Measurements from ENCODE around the gene COMT.
"Not testable (repeated sequence)": the region's sequence is repeated elsewhere in the genome, so short reads cannot be mapped to it uniquely, and the experiment has no call there.

Gene COMT

GRCh38 chr22:19921544-19922081 is 20.0 kb upstream of the COMT start:
- Histone ChIP-seq H3K9me3 (ENCODE audit: control insufficient read depth, low read length) (no peaks in the 10 kb centered on the region), H3K36me3 (ENCODE audit: control insufficient read depth, insufficient read depth, low read length) (peaks cover 8% of the 10 kb centered on the region), H3K27me3 (ENCODE audit: control insufficient read depth, insufficient read depth, low read length) (no peaks in the 10 kb centered on the region), H3K4me3 (ENCODE audit: low read length) (no peak overlapping the region), H3K9ac (ENCODE audit: low read length) (no peak overlapping the region), H3K4me1 (ENCODE audit: control insufficient read depth, insufficient read depth, low read length) (no peaks in the 10 kb centered on the region)

- Histone ChIP-seq H3K4me3 (ENCODE audit: low read length) (no peak overlapping the region), H3K36me3 (ENCODE audit: control insufficient read depth, insufficient read depth, low read length) (no peaks in the 10 kb centered on the region), H3K27me3 (ENCODE audit: control insufficient read depth, insufficient read depth, low read length) (no peaks in the 10 kb centered on the region), H3K9ac (ENCODE audit: low read length) (no peak overlapping the region), H3K4me1 (ENCODE audit: control insufficient read depth, insufficient read depth, low read length) (no peaks in the 10 kb centered on the region), H3K9me3 (ENCODE audit: control insufficient read depth, low read length) (no peaks in the 10 kb centered on the region)
These were observed 17.6 kb upstream of the COMT start for GRCh38 chr22:19923914-19924513.

GRCh38 chr22:19926028-19926427 is 15.5 kb upstream of the COMT start:
- not testable (repeated sequence) for H3K36me3 ChIP-seq (ENCODE audit: control insufficient read depth, insufficient read depth, low read length); H3K4me1 ChIP-seq (ENCODE audit: control insufficient read depth, insufficient read depth, low read length); H3K9ac ChIP-seq (ENCODE audit: low read length); H3K9me3 ChIP-seq (ENCODE audit: control insufficient read depth, low read length); H3K4me3 ChIP-seq (ENCODE audit: low read length); H3K27me3 ChIP-seq (ENCODE audit: control insufficient read depth, insufficient read depth, low read length)

- Histone ChIP-seq H3K36me3 (ENCODE audit: control insufficient read depth, insufficient read depth, low read length) (no peaks in the 10 kb centered on the region), H3K4me1 (ENCODE audit: control insufficient read depth, insufficient read depth, low read length) (no peaks in the 10 kb centered on the region), H3K4me3 (ENCODE audit: low read length) (no peak overlapping the region), H3K9me3 (ENCODE audit: control insufficient read depth, low read length) (no peaks in the 10 kb centered on the region), H3K9ac (ENCODE audit: low read length) (no peak overlapping the region), H3K27me3 (ENCODE audit: control insufficient read depth, insufficient read depth, low read length) (no peaks in the 10 kb centered on the region)
These were observed 13.9 kb upstream of the COMT start for GRCh38 chr22:19927696-19928095.

GRCh38 chr22:19928207-19928606 is 13.4 kb upstream of the COMT start:
- no peaks in the 10 kb centered on the region for H3K9me3 ChIP-seq (ENCODE audit: control insufficient read depth, low read length)
- H3K27me3 ChIP-seq (ENCODE audit: control insufficient read depth, insufficient read depth, low read length) = no peaks in the 10 kb centered on the region
- H3K36me3 ChIP-seq (ENCODE audit: control insufficient read depth, insufficient read depth, low read length) = no peaks in the 10 kb centered on the region
- H3K4me3 ChIP-seq (ENCODE audit: low read length) = no peak overlapping the region
- no peak overlapping the region for H3K9ac ChIP-seq (ENCODE audit: low read length)
- peaks cover under 1% of the 10 kb centered on the region for H3K4me1 ChIP-seq (ENCODE audit: control insufficient read depth, insufficient read depth, low read length)

GRCh38 chr22:19929586-19930550 is 11.7 kb upstream of the COMT start:
- Histone ChIP-seq H3K36me3 (ENCODE audit: control insufficient read depth, insufficient read depth, low read length) (no peaks in the 10 kb centered on the region), H3K9ac (ENCODE audit: low read length) (no peak overlapping the region), H3K4me3 (ENCODE audit: low read length) (no peak overlapping the region), H3K4me1 (ENCODE audit: control insufficient read depth, insufficient read depth, low read length) (peaks cover 7% of the 10 kb centered on the region), H3K27me3 (ENCODE audit: control insufficient read depth, insufficient read depth, low read length) (no peaks in the 10 kb centered on the region), H3K9me3 (ENCODE audit: control insufficient read depth, low read length) (no peaks in the 10 kb centered on the region)

- no peaks in the 10 kb centered on the region for H3K9me3 ChIP-seq (ENCODE audit: control insufficient read depth, low read length)
- H3K4me3 ChIP-seq (ENCODE audit: low read length) = no peak overlapping the region
- H3K36me3 ChIP-seq (ENCODE audit: control insufficient read depth, insufficient read depth, low read length) = no peaks in the 10 kb centered on the region
- H3K4me1 ChIP-seq (ENCODE audit: control insufficient read depth, insufficient read depth, low read length) = peaks cover 7% of the 10 kb centered on the region
- no peak overlapping the region for H3K9ac ChIP-seq (ENCODE audit: low read length)
- no peaks in the 10 kb centered on the region for H3K27me3 ChIP-seq (ENCODE audit: control insufficient read depth, insufficient read depth, low read length)
These were observed 10.8 kb upstream of the COMT start for GRCh38 chr22:19930551-19931486.

GRCh38 chr22:19931514-19931913 is 10.1 kb upstream of the COMT start:
- Histone ChIP-seq H3K4me1 (ENCODE audit: control insufficient read depth, insufficient read depth, low read length) (peaks cover 12% of the 10 kb centered on the region), H3K9ac (ENCODE audit: low read length) (no peak overlapping the region), H3K27me3 (ENCODE audit: control insufficient read depth, insufficient read depth, low read length) (no peaks in the 10 kb centered on the region), H3K4me3 (ENCODE audit: low read length) (no peak overlapping the region), H3K36me3 (ENCODE audit: control insufficient read depth, insufficient read depth, low read length) (no peaks in the 10 kb centered on the region), H3K9me3 (ENCODE audit: control insufficient read depth, low read length) (no peaks in the 10 kb centered on the region)

GRCh38 chr22:19932367-19933206 is 9.0 kb upstream of the COMT start:
- Histone ChIP-seq H3K36me3 (ENCODE audit: control insufficient read depth, insufficient read depth, low read length) (no peaks in the 10 kb centered on the region), H3K9me3 (ENCODE audit: control insufficient read depth, low read length) (no peaks in the 10 kb centered on the region), H3K9ac (ENCODE audit: low read length) (no peak overlapping the region), H3K27me3 (ENCODE audit: control insufficient read depth, insufficient read depth, low read length) (no peaks in the 10 kb centered on the region), H3K4me1 (ENCODE audit: control insufficient read depth, insufficient read depth, low read length) (peaks cover 19% of the 10 kb centered on the region), H3K4me3 (ENCODE audit: low read length) (no peak overlapping the region)

- no peak overlapping the region for H3K4me3 ChIP-seq (ENCODE audit: low read length)
These were observed 8.0 kb upstream of the COMT start for GRCh38 chr22:19933341-19934241.

More at GRCh38 chr22:19933341-19934241, 8.0 kb upstream of the COMT start:
- H3K27me3 ChIP-seq (ENCODE audit: control insufficient read depth, insufficient read depth, low read length) = no peaks in the 10 kb centered on the region
- H3K4me1 ChIP-seq (ENCODE audit: control insufficient read depth, insufficient read depth, low read length) = peaks cover 27% of the 10 kb centered on the region
- no peak overlapping the region for H3K9ac ChIP-seq (ENCODE audit: low read length)
- no peaks in the 10 kb centered on the region for H3K9me3 ChIP-seq (ENCODE audit: control insufficient read depth, low read length)
- no peaks in the 10 kb centered on the region for H3K36me3 ChIP-seq (ENCODE audit: control insufficient read depth, insufficient read depth, low read length)

Measured in mucosa of stomach (tissue), 1 donor.